ENCODE data around the gene CCDC85B. TPM values are rescaled to one million over a fixed set of nuclear protein-coding genes. Genes with fewer than 3 reads are reported as not detected.

Gene CCDC85B
- polyA plus RNA-seq, 3 donors from 2014 or later: 62.9 to 159 (median 142) TPM

- H3K27ac Mint-ChIP-seq: peak overlapping the region; percentile 75 to 93 (median 86)
- peak overlapping the region; percentile 88 to 95 (median 89) for H3K4me3 Mint-ChIP-seq
- peaks cover 0 to 1% (median 0%) of the 10 kb centered on the region in 6 donors for H3K9me3 Mint-ChIP-seq
- peaks cover 37 to 48% of the 10 kb centered on the region in 2 donors for H3K4me1 Mint-ChIP-seq
- H3K36me3 Mint-ChIP-seq: peaks cover 8 to 15% (median 14%) of the 10 kb centered on the region in 3 donors
- no peak for DNase-seq
- H3K27me3 Mint-ChIP-seq (ENCODE audit: low read depth in 3 of 3): peaks cover 2 to 15% (median 9%) of the 10 kb centered on the region in 3 donors
These were observed 29.3 kb downstream of the CCDC85B start for GRCh38 chr11:65919573-65920371.

GRCh38 chr11:65920372-65920802 lies 29.9 kb downstream of the CCDC85B start:
- H3K27ac Mint-ChIP-seq: peak overlapping the region; percentile 36 to 93 (median 78)
- no peak for DNase-seq
- peak overlapping the region; percentile 88 to 95 (median 89) for H3K4me3 Mint-ChIP-seq
- peaks cover 2 to 15% (median 7%) of the 10 kb centered on the region in 3 donors for H3K27me3 Mint-ChIP-seq (ENCODE audit: low read depth in 3 of 3)
- H3K9me3 Mint-ChIP-seq: peaks cover 0 to 1% (median 0%) of the 10 kb centered on the region in 6 donors
- H3K4me1 Mint-ChIP-seq: peaks cover 31 to 42% of the 10 kb centered on the region in 2 donors
- peaks cover 8 to 15% (median 14%) of the 10 kb centered on the region in 3 donors for H3K36me3 Mint-ChIP-seq

GRCh38 chr11:65921033-65921555 lies 30.6 kb downstream of the CCDC85B start:
- no peak for DNase-seq
- H3K4me1 Mint-ChIP-seq: peaks cover 31 to 42% of the 10 kb centered on the region in 2 donors
- H3K36me3 Mint-ChIP-seq: peaks cover 8 to 15% (median 14%) of the 10 kb centered on the region in 3 donors
- H3K9me3 Mint-ChIP-seq: peaks cover 0 to 1% (median 0%) of the 10 kb centered on the region in 6 donors
- peak overlapping the region in 1 of 6 donors; percentile 53 for H3K27ac Mint-ChIP-seq
- H3K27me3 Mint-ChIP-seq (ENCODE audit: low read depth in 3 of 3): peaks cover 2 to 15% (median 7%) of the 10 kb centered on the region in 3 donors
- H3K4me3 Mint-ChIP-seq: peak overlapping the region in 4 of 5 donors; percentile 88 to 95 (median 90)

- peaks cover 2 to 15% (median 4%) of the 10 kb centered on the region in 3 donors for H3K27me3 Mint-ChIP-seq (ENCODE audit: low read depth in 3 of 3)
- H3K4me3 Mint-ChIP-seq: peak overlapping the region; percentile 8 to 30 (median 28)
- peaks cover 8 to 14% (median 13%) of the 10 kb centered on the region in 3 donors for H3K36me3 Mint-ChIP-seq
These were observed 31.4 kb downstream of the CCDC85B start for GRCh38 chr11:65921876-65922275.

GRCh38 chr11:65922565-65922964 lies 32.1 kb downstream of the CCDC85B start:
- H3K4me3 Mint-ChIP-seq: peak overlapping the region in 4 of 5 donors; percentile 8 to 30 (median 27)
- H3K27me3 Mint-ChIP-seq (ENCODE audit: low read depth in 3 of 3): peaks cover 2 to 15% (median 3%) of the 10 kb centered on the region in 3 donors
- H3K4me1 Mint-ChIP-seq: peaks cover 27 to 38% of the 10 kb centered on the region in 2 donors
- H3K9me3 Mint-ChIP-seq: peaks cover 0 to 1% (median 0%) of the 10 kb centered on the region in 6 donors
- DNase-seq: no peak
- H3K36me3 Mint-ChIP-seq: peaks cover 8 to 14% (median 11%) of the 10 kb centered on the region in 3 donors
- H3K27ac Mint-ChIP-seq: peak overlapping the region in 2 of 6 donors; percentile 5 to 36

More at GRCh38 chr11:65921876-65922275, 31.4 kb downstream of the CCDC85B start:
- peaks cover 0 to 1% (median 0%) of the 10 kb centered on the region in 6 donors for H3K9me3 Mint-ChIP-seq
- peaks cover 25 to 36% of the 10 kb centered on the region in 2 donors for H3K4me1 Mint-ChIP-seq
- DNase-seq: no peak
- peak overlapping the region in 3 of 6 donors; percentile 5 to 47 (median 7) for H3K27ac Mint-ChIP-seq

GRCh38 chr11:65925397-65925796 lies 34.9 kb downstream of the CCDC85B start:
- H3K27me3 Mint-ChIP-seq (ENCODE audit: low read depth in 3 of 3): peaks cover 0 to 13% (median 8%) of the 10 kb centered on the region in 3 donors
- H3K4me1 Mint-ChIP-seq: peaks cover 38 to 44% of the 10 kb centered on the region in 2 donors
- peaks cover 0 to 1% (median 0%) of the 10 kb centered on the region in 6 donors for H3K9me3 Mint-ChIP-seq
- DNase-seq: no peak
- H3K4me3 Mint-ChIP-seq: no peak overlapping the region
- H3K36me3 Mint-ChIP-seq: peaks cover 8 to 14% (median 11%) of the 10 kb centered on the region in 3 donors
- H3K27ac Mint-ChIP-seq: peak overlapping the region in 4 of 6 donors; percentile 16 to 74 (median 59)

GRCh38 chr11:65927904-65928397 lies 37.5 kb downstream of the CCDC85B start:
- peak overlapping the region; percentile 78 to 88 (median 81) for H3K4me3 Mint-ChIP-seq
- H3K27me3 Mint-ChIP-seq (ENCODE audit: low read depth in 3 of 3): peaks cover 0 to 10% (median 9%) of the 10 kb centered on the region in 3 donors
- peak; percentile 82 to 84 (median 83) for DNase-seq
- H3K27ac Mint-ChIP-seq: peak overlapping the region; percentile 89 to 97 (median 95)
- H3K36me3 Mint-ChIP-seq: peaks cover 4 to 5% (median 5%) of the 10 kb centered on the region in 3 donors
- no peaks in the 10 kb centered on the region for H3K9me3 Mint-ChIP-seq
- H3K4me1 Mint-ChIP-seq: peaks cover 29 to 35% of the 10 kb centered on the region in 2 donors

- H3K4me1 Mint-ChIP-seq: peaks cover 28 to 35% of the 10 kb centered on the region in 2 donors
- H3K27me3 Mint-ChIP-seq (ENCODE audit: low read depth in 3 of 3): peaks cover 0 to 10% (median 9%) of the 10 kb centered on the region in 3 donors
- H3K27ac Mint-ChIP-seq: peak overlapping the region; percentile 89 to 97 (median 95)
- no peak for DNase-seq
- H3K9me3 Mint-ChIP-seq: no peaks in the 10 kb centered on the region
- H3K4me3 Mint-ChIP-seq: peak overlapping the region; percentile 78 to 88 (median 81)
- no peaks in the 10 kb centered on the region for H3K36me3 Mint-ChIP-seq
These were observed 38.2 kb downstream of the CCDC85B start for GRCh38 chr11:65928667-65929066.

- Mint-ChIP-seq H3K27ac (peak overlapping the region in 3 of 6 donors; percentile 13 to 51 (median 19)), H3K4me1 (peaks cover 26 to 33% of the 10 kb centered on the region in 2 donors), H3K27me3 (ENCODE audit: low read depth in 3 of 3) (peaks cover 2 to 10% (median 9%) of the 10 kb centered on the region in 3 donors), H3K36me3 (no peaks in the 10 kb centered on the region), H3K4me3 (no peak overlapping the region), H3K9me3 (no peaks in the 10 kb centered on the region)
- DNase-seq: no peak
These were observed 41.5 kb downstream of the CCDC85B start for GRCh38 chr11:65931773-65932557.

- DNase-seq: no peak
- Mint-ChIP-seq H3K4me1 (peaks cover 20 to 27% of the 10 kb centered on the region in 2 donors), H3K9me3 (no peaks in the 10 kb centered on the region), H3K27me3 (ENCODE audit: low read depth in 3 of 3) (peaks cover 2 to 10% (median 9%) of the 10 kb centered on the region in 3 donors), H3K4me3 (no peak overlapping the region), H3K27ac (no peak overlapping the region), H3K36me3 (no peaks in the 10 kb centered on the region)
These were observed 42.1 kb downstream of the CCDC85B start for GRCh38 chr11:65932558-65932919.

GRCh38 chr11:65934014-65934413 lies 43.5 kb downstream of the CCDC85B start:
- H3K9me3 Mint-ChIP-seq: no peaks in the 10 kb centered on the region
- no peak overlapping the region for H3K4me3 Mint-ChIP-seq
- peaks cover 5 to 12% of the 10 kb centered on the region in 2 donors for H3K4me1 Mint-ChIP-seq
- no peak overlapping the region for H3K27ac Mint-ChIP-seq
- no peaks in the 10 kb centered on the region for H3K36me3 Mint-ChIP-seq
- no peak for DNase-seq
- peaks cover 0 to 2% (median 2%) of the 10 kb centered on the region in 3 donors for H3K27me3 Mint-ChIP-seq (ENCODE audit: low read depth in 3 of 3)

GRCh38 chr11:65937766-65938165 lies 47.3 kb downstream of the CCDC85B start:
- Mint-ChIP-seq H3K27ac (no peak overlapping the region), H3K36me3 (no peaks in the 10 kb centered on the region), H3K4me3 (no peak overlapping the region), H3K4me1 (no peaks in the 10 kb centered on the region), H3K9me3 (no peaks in the 10 kb centered on the region), H3K27me3 (ENCODE audit: low read depth in 3 of 3) (peaks cover 0 to 3% (median 2%) of the 10 kb centered on the region in 3 donors)
- no peak for DNase-seq

All from immature natural killer cell (primary cell).